ENCODE measurements around the gene BICDL1. TPM values are rescaled to one million over a fixed set of nuclear protein-coding genes. Genes with fewer than 3 reads are reported as not detected.

BICDL1 gene
- total RNA-seq: 1 to 10 TPM in 1 of 4 donors, under 1 TPM in 3; 0.16 to 1.4 (median 0.55) TPM
- polyA plus RNA-seq: 10 to 100 TPM in 1 of 3 donors, 1 to 10 TPM in 2; 6.0 to 13.1 (median 6.7) TPM

DNA sequence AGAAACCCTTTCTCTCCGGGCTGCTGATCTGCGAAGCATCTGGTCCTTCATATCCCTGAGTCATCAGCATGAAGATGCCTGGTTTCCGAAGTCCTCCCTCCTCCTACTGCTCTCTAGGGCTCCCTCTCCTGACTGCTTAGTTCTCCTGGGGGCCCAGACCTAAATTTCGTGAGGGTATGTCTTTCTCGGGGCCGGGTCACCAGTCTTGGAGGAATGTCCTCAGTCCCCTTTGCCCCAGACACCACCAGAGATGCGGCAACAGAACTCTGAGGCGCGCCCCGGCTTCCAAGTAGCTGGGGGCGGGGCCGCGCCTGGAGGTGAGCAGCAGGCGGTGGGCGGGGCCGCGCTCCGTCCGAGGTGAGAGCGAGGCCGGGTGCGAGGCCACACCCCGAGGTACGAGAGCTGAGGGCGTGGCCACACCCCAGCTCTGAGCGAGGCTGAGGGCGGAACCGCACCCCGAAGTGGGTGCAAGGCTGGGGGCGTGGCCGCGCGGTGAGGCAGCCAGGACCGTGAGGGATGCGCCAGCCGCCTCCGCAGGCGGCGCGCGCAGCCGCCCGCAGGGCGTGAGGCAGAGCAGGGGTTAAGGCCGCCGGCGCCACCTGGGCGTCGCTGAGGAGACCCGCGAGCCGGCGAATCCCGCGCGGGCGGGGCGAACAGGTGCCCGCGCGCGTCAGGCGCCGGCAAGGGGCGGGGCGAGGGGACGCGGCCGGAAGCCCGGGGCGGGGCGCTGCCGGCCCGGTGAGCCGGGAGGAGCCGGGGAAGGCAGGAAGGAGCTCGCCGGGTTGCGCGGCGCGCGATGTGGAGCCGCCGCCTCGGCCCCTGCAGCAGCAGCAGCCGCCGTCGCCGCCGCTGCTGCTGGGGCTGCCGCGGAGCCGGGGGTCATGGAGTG is at the start of gene BICDL1:
Gene BICDL1 (plus strand): TSS at position 765 of the 889 bp plus-strand sequence. CDS start 633 bp downstream, outside the sequence.
- peak within 1 kb of the TSS in 3 of 4 donors; percentile 25 to 49 (median 42) for H3K27ac ChIP-seq
- peaks cover 3 to 20% (median 3%) of the 10 kb centered on the region in 3 donors for H3K27me3 ChIP-seq

DNA sequence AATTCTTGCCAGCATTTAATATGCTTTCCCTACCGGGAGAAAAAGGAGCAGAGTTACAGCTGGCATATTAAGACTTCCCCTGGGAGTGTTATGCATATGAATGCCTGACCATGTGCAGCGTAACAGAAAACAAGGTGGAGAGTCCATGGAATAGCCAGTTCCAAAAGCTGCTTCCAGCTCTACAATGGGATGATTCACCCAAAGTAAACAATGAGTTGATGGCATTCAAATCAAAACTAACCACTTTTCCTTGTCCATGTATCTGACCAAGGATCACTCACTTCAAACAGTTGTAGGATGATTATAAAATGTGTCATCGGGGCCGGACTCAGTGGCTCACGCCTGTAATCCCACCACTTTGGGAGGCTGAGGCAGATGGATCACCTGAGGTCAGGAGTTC is 48.1 kb upstream of the BICDL1 start:
- TF ChIP-seq POLR2AphosphoS5 (IDR thresholded peaks at IDR 0.05) (no peak), CTCF (IDR thresholded peaks at IDR 0.05) (no peak), POLR2A (IDR thresholded peaks at IDR 0.05) (no peak), EP300 (IDR thresholded peaks at IDR 0.05) (no peak)
- Histone ChIP-seq H3K4me3 (no peak overlapping the region), H3K36me3 (no peaks in the 10 kb centered on the region), H3K27ac (no peak overlapping the region), H3K27me3 (peaks cover 0 to 6% (median 0%) of the 10 kb centered on the region in 3 donors), H3K4me1 (no peaks in the 10 kb centered on the region), H3K9me3 (no peaks in the 10 kb centered on the region)
- 12 to 53% methylated on average over 5 of the region's 5 CpGs for WGBS, 2 donors
- DNase-seq: no peak
- intact Hi-C loops (cut with DNase I): no loop called here

More for the DNA sequence above, at the start of gene BICDL1:
- DNase-seq: no peak
- TF ChIP-seq POLR2A (IDR thresholded peaks at IDR 0.05) (no peak), CTCF (IDR thresholded peaks at IDR 0.05) (no peak), EP300 (IDR thresholded peaks at IDR 0.05) (no peak), POLR2AphosphoS5 (IDR thresholded peaks at IDR 0.05) (no peak)
- intact Hi-C loops (cut with DNase I): loop anchor here (2.0 kb wide), 1 partner anchor 98 kb away; no protein-coding TSS in a partner anchor
- 1% methylated on average over 94 of the region's 94 CpGs for WGBS, 2 donors
- H3K36me3 ChIP-seq: no peaks in the 10 kb centered on the region
- peaks cover 0 to 19% (median 16%) of the 10 kb centered on the region in 4 donors for H3K4me1 ChIP-seq
- H3K4me3 ChIP-seq: peak within 1 kb of the TSS; percentile 10 to 59 (median 50)
- no peaks in the 10 kb centered on the region for H3K9me3 ChIP-seq

DNA sequence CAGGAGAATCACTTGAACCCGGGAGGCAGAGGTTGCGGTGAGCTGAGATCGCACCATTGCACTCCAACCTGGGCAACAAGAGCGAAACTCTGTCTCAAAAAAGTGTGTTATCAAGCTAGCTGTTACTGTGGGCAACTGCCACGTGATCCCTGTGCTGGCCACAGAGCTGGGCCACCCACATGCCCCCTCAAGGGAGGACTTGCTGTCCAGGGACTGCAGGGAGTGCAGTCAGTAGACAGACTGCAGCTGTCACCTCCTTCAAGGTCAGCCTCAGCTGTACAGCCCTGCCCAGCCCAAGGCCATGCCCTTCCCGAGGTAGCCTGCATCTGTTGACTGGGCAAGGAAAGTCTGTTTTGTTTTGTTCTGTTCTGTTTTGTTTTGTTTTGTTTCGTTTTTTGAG is 46.6 kb upstream of the BICDL1 start:
- Histone ChIP-seq H3K9me3 (no peaks in the 10 kb centered on the region), H3K27ac (no peak overlapping the region), H3K27me3 (peaks cover 0 to 6% (median 0%) of the 10 kb centered on the region in 3 donors), H3K4me3 (no peak overlapping the region), H3K36me3 (no peaks in the 10 kb centered on the region), H3K4me1 (no peaks in the 10 kb centered on the region)
- TF ChIP-seq CTCF (IDR thresholded peaks at IDR 0.05): no peak
- no peak for TF ChIP-seq EP300 (IDR thresholded peaks at IDR 0.05)
- TF ChIP-seq POLR2A (IDR thresholded peaks at IDR 0.05): no peak
- no peak for TF ChIP-seq POLR2AphosphoS5 (IDR thresholded peaks at IDR 0.05)
- intact Hi-C loops (cut with DNase I): no loop called here
- DNase-seq: no peak
- WGBS, 2 donors: 83 to 84% methylated on average over 7 of the region's 7 CpGs

- WGBS, 2 donors: 89% methylated on average over 6 of the region's 6 CpGs
- H3K27me3 ChIP-seq: no peaks in the 10 kb centered on the region
- no peaks in the 10 kb centered on the region for H3K9me3 ChIP-seq
- intact Hi-C loops (cut with DNase I): no loop called here
- DNase-seq: no peak
- no peak for TF ChIP-seq POLR2AphosphoS5 (IDR thresholded peaks at IDR 0.05)
- H3K4me3 ChIP-seq: no peak overlapping the region
- no peaks in the 10 kb centered on the region for H3K4me1 ChIP-seq
- H3K27ac ChIP-seq: no peak overlapping the region
- H3K36me3 ChIP-seq: no peaks in the 10 kb centered on the region
Observed at GRCh38 chr12:119946213-119946612, 42.8 kb upstream of the BICDL1 start.

- no peaks in the 10 kb centered on the region for H3K4me1 ChIP-seq
- no peak for DNase-seq
- TF ChIP-seq CTCF (IDR thresholded peaks at IDR 0.05): no peak
- TF ChIP-seq EP300 (IDR thresholded peaks at IDR 0.05): no peak
- TF ChIP-seq POLR2A (IDR thresholded peaks at IDR 0.05): no peak
- no peak for TF ChIP-seq POLR2AphosphoS5 (IDR thresholded peaks at IDR 0.05)
- no peaks in the 10 kb centered on the region for H3K9me3 ChIP-seq
- 80% methylated on average over 10 of the region's 10 CpGs for WGBS, 2 donors
- no peaks in the 10 kb centered on the region for H3K36me3 ChIP-seq
- no peak overlapping the region for H3K27ac ChIP-seq
- H3K27me3 ChIP-seq: no peaks in the 10 kb centered on the region
- no peak overlapping the region for H3K4me3 ChIP-seq
- intact Hi-C loops (cut with DNase I): no loop called here
Observed at GRCh38 chr12:119949145-119949544, 39.9 kb upstream of the BICDL1 start.
